Mesenchymal stem cell (in vitro differentiated cells and primary cell): ENCODE measurements around the gene TSSK2.

ENCODE experiments used
- DNase-seq: peaks from one replicate; pipeline ENCODE4 v3.0.0-alpha.2; 2013
- H2AFZ ChIP-seq: one replicate; pipeline ENCODE4 v1.6.1; 2013; ENCODE audit warnings: low read depth, mild to moderate bottlenecking, control low read depth, inconsistent platforms, low read length, moderate library complexity
- H2AK5ac ChIP-seq: 2 replicates; pipeline ENCODE4 v1.6.1; 2013; ENCODE audit warnings: low read length, moderate library complexity, mild to moderate bottlenecking, inconsistent platforms; ENCODE audit not compliant: severe bottlenecking
- H2BK120ac ChIP-seq: one replicate; pipeline ENCODE4 v1.6.1; 2013; ENCODE audit warnings: low read depth, mild to moderate bottlenecking, inconsistent platforms, low read length, moderate library complexity
- H2BK12ac ChIP-seq, 2 experiments: one replicate each; pipeline ENCODE4 v1.6.1; 2013; ENCODE audit warnings: inconsistent platforms in 2 of 2, low read length in 2 of 2, mild to moderate bottlenecking in 2 of 2, moderate library complexity in 2 of 2, control low read depth in 1 of 2
- H2BK15ac ChIP-seq: one replicate; pipeline ENCODE4 v1.6.1; 2013; ENCODE audit warnings: mild to moderate bottlenecking, low read depth, inconsistent platforms; ENCODE audit not compliant: poor library complexity, severe bottlenecking
- H2BK5ac ChIP-seq: 2 replicates; pipeline ENCODE4 v1.6.1; 2013; ENCODE audit warnings: low read depth, mild to moderate bottlenecking, low read length, control low read depth, inconsistent platforms; ENCODE audit not compliant: poor library complexity, severe bottlenecking
- H3K14ac ChIP-seq, 2 experiments: one replicate each; pipeline ENCODE4 v1.6.1; 2013; ENCODE audit warnings: inconsistent platforms in 2 of 2, low read length in 2 of 2, control low read depth in 1 of 2, mild to moderate bottlenecking in 1 of 2, moderate library complexity in 1 of 2
- H3K18ac ChIP-seq, 2 experiments: one replicate each; pipeline ENCODE4 v1.6.1; 2013; ENCODE audit warnings: inconsistent platforms in 2 of 2, low read length in 2 of 2, control low read depth in 1 of 2, low read depth in 1 of 2, mild to moderate bottlenecking in 1 of 2
- H3K23ac ChIP-seq, 2 experiments: one replicate each; pipeline ENCODE4 v1.6.1; 2013; ENCODE audit warnings: inconsistent platforms in 2 of 2, low read length in 2 of 2, mild to moderate bottlenecking in 2 of 2, moderate library complexity in 2 of 2, control low read depth in 1 of 2
- H3K27ac ChIP-seq: 2 replicates; pipeline ENCODE4 v1.5.1; 2013; ENCODE audit warnings: mild to moderate bottlenecking, moderate library complexity, low read length, control low read depth, inconsistent platforms; ENCODE audit not compliant: poor library complexity, severe bottlenecking
- H3K27me3 ChIP-seq, 2 experiments: 2 replicates each; pipeline versions ENCODE4 v1.6.1 to v1.7.0; 2013; ENCODE audit warnings: low read length in 2 of 2, mild to moderate bottlenecking in 2 of 2, moderate library complexity in 2 of 2, control low read depth in 1 of 2, inconsistent platforms in 1 of 2; ENCODE audit not compliant: control insufficient read depth in 1 of 2, insufficient read depth in 1 of 2
- H3K36me3 ChIP-seq, 2 experiments: 2 replicates each; pipeline versions ENCODE4 v1.6.1 to v1.7.0; 2013; ENCODE audit warnings: low read length in 2 of 2, control low read depth in 1 of 2, inconsistent platforms in 1 of 2, low read depth in 1 of 2, mild to moderate bottlenecking in 1 of 2; ENCODE audit not compliant: insufficient read depth in 2 of 2, control insufficient read depth in 1 of 2
- H3K4ac ChIP-seq, 2 experiments: one replicate each; pipeline ENCODE4 v1.6.1; 2013; ENCODE audit warnings: inconsistent platforms in 2 of 2, low read length in 2 of 2, mild to moderate bottlenecking in 2 of 2, moderate library complexity in 2 of 2, control low read depth in 1 of 2, low read depth in 1 of 2
- H3K4me1 ChIP-seq: 2 replicates; pipeline ENCODE4 v1.6.1; 2013; ENCODE audit warnings: low read depth, low read length, control low read depth; ENCODE audit not compliant: control insufficient read depth, insufficient read depth
- H3K4me2 ChIP-seq: 2 replicates; pipeline ENCODE4 v1.6.1; 2013; ENCODE audit warnings: low read length, mild to moderate bottlenecking, inconsistent platforms; ENCODE audit not compliant: poor library complexity, severe bottlenecking
- H3K4me3 ChIP-seq, 2 experiments: 2 replicates each; pipeline versions ENCODE4 v1.5.1 to v1.7.0; 2013; ENCODE audit warnings: low read length in 2 of 2, mild to moderate bottlenecking in 2 of 2, control low read depth in 1 of 2, low read depth in 1 of 2; ENCODE audit not compliant: insufficient read depth in 1 of 2
- H3K79me1 ChIP-seq: replicated peaks from 2 replicates; pipeline ENCODE4 v1.6.1; 2013; ENCODE audit warnings: mild to moderate bottlenecking, control low read depth, low read length, inconsistent platforms; ENCODE audit not compliant: poor library complexity, severe bottlenecking
- H3K9ac ChIP-seq: 2 replicates; pipeline ENCODE4 v1.7.0; 2013; ENCODE audit warnings: mild to moderate bottlenecking, low read length, moderate library complexity
- H3K9me3 ChIP-seq: 2 replicates; pipeline ENCODE4 v1.7.0; 2013; ENCODE audit warnings: mild to moderate bottlenecking, low read length; ENCODE audit not compliant: control insufficient read depth
- H4K8ac ChIP-seq: one replicate; pipeline ENCODE4 v1.6.1; 2013; ENCODE audit warnings: inconsistent platforms, mild to moderate bottlenecking, low read length, moderate library complexity
- H4K91ac ChIP-seq: one replicate; pipeline ENCODE4 v1.6.1; 2013; ENCODE audit warnings: mild to moderate bottlenecking, low read length, inconsistent platforms
- WGBS: methylation state at CpG from one replicate; pipeline ENCODE4 v1.1.7; 2013; ENCODE audit warnings: mixed read lengths; 5-methylcytosine and 5-hydroxymethylcytosine counted together

Gene TSSK2

DNA sequence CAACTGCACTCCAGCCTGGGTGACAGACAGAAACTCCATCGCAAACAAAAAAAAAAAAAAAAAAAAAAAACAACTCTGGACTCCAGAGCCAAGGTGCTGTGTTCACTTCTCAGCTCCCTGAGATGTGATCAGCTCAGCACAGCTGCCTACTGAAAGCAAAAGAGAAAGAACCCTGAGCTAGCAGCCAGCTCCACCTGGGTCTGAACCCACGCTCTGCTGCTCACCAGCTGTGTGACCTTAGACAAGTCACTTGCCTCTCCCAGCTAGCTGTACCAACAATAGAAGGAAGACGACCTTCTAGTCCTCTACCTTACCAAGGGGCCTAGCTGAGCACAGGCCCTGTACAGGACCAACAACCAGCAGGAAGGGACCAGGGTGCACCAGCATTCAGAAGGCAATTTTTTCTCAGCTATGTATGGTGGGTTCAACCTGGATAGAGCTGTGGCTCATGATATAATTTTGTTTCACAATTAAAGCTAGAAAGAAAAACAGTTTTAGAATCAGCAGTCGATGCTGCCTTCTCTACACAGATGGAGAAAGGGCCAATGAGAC lies 12.7 kb upstream of the TSSK2 start:
- H2AK5ac ChIP-seq, result no peak overlapping the region
- H2BK12ac ChIP-seq, result no peak overlapping the region
- H3K18ac ChIP-seq, result no peak overlapping the region
- no peak overlapping the region for H3K14ac ChIP-seq
- no peaks in the 10 kb centered on the region for H3K27me3 ChIP-seq
- no peak overlapping the region for H2AFZ ChIP-seq
- no peak overlapping the region for H4K8ac ChIP-seq
- no peak overlapping the region for H4K91ac ChIP-seq
- H2BK120ac ChIP-seq, result no peak overlapping the region
- peak overlapping the region; percentile 30 for H3K9ac ChIP-seq
- H2BK5ac ChIP-seq, result no peak overlapping the region
- peaks cover 3 to 28% of the 10 kb centered on the region in 2 experiments for H3K36me3 ChIP-seq
- no peak overlapping the region for H3K4ac ChIP-seq
- no peak for DNase-seq
- H3K4me1 ChIP-seq, result peaks cover 30% of the 10 kb centered on the region
- no peak overlapping the region for H3K4me2 ChIP-seq
- H3K27ac ChIP-seq, result no peak overlapping the region
- H2BK15ac ChIP-seq, result no peak overlapping the region
- H3K4me3 ChIP-seq, result peak overlapping the region in 1 of 2 experiments; percentile 54
- H3K9me3 ChIP-seq, result no peaks in the 10 kb centered on the region
- H3K23ac ChIP-seq, result peak overlapping the region in 1 of 2 experiments; percentile 41
- H3K79me1 ChIP-seq, result peaks cover 34% of the 10 kb centered on the region
- 92% methylated on average over 4 of the region's 4 CpGs for WGBS

DNA sequence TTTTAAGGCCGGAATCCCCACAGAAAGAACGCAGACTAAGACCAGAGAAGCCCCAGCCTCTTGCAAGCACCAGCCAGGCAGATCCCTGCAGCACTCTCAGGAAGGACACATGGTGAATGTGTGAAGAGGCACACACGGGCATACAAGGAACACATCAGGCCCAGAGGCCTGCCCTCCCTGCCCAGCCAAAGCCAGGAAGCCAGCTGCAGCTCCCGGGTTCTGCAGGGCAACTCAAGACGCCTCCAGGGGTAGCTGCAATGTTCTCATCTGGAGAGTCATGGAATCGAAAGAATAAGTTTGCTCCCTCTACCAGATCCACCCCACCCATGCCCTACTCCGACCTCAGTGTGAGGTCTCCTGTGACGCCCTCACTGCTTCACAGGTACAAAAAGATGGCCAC lies 11.2 kb upstream of the TSSK2 start:
- DNase-seq, result no peak
- Histone ChIP-seq H3K9ac (no peak overlapping the region), H3K27me3 (no peaks in the 10 kb centered on the region), H3K23ac (peak overlapping the region in 1 of 2 experiments; percentile 46), H3K4me1 (peaks cover 30% of the 10 kb centered on the region), H3K79me1 (peaks cover 25% of the 10 kb centered on the region), H2BK15ac (no peak overlapping the region), H3K27ac (no peak overlapping the region), H2AK5ac (no peak overlapping the region), H3K4me3 (no peak overlapping the region), H2AFZ (no peak overlapping the region), H2BK120ac (no peak overlapping the region), H3K9me3 (no peaks in the 10 kb centered on the region), H3K4ac (no peak overlapping the region), H3K36me3 (peaks cover 3 to 23% of the 10 kb centered on the region in 2 experiments), H4K91ac (no peak overlapping the region), H3K4me2 (no peak overlapping the region), H3K18ac (no peak overlapping the region), H2BK12ac (no peak overlapping the region), H3K14ac (no peak overlapping the region), H2BK5ac (no peak overlapping the region), H4K8ac (no peak overlapping the region)
- WGBS, result 95% methylated on average over 8 of the region's 8 CpGs

DNA sequence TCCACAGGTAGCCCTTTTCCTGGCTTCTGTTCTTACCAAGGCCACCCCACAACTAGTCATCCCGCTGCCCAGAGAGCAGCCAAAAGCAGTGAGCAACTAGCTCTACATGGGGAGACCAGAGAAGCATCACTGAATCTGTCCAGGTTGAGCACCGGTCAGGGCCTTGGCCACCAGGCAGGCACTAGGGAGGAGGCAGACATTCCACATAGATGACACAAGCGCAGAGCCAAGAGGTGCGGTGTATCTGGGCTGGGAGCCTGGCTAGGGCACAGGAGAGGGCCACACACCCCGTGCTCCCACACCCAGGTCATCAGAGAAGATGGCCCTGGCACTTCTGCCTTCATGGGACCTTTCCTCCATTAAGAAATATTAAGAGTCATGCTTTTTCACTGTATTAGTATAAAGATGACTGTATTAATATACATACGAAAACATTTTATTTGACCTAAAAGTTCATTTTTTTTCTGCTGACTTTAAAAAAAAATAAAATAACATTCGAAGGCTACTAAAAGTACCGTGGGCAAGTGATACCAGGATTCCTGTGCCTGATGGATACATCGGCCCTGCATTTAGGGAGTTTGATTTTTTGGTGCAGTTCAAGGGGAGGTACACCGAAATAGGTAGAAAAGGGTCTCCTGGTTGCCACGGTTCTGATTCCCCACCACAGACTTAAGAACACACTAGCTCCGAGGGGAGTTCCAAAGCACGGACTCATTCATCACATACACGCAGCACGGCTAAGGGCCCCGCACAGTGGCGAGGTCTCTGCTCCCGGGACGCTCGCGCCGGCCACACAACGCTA lies 10.1 kb upstream of the TSSK2 start:
- H4K91ac ChIP-seq, result no peak overlapping the region
- H3K9me3 ChIP-seq, result no peaks in the 10 kb centered on the region
- peak overlapping the region; percentile 91 for H3K4me2 ChIP-seq
- no peak overlapping the region for H2AFZ ChIP-seq
- H2BK12ac ChIP-seq, result peak overlapping the region in 1 of 2 experiments; percentile 76
- H4K8ac ChIP-seq, result no peak overlapping the region
- peak overlapping the region in 1 of 2 experiments; percentile 34 for H3K23ac ChIP-seq
- peak; percentile 69 for DNase-seq
- H2BK120ac ChIP-seq, result no peak overlapping the region
- H3K14ac ChIP-seq, result peak overlapping the region in 1 of 2 experiments; percentile 73
- no peak overlapping the region for H2BK15ac ChIP-seq
- no peak overlapping the region for H2AK5ac ChIP-seq
- H3K4ac ChIP-seq, result peak overlapping the region in 1 of 2 experiments; percentile 47
- peak overlapping the region; percentile 93 for H3K9ac ChIP-seq
- peak overlapping the region; percentile 50 for H3K27ac ChIP-seq
- H3K79me1 ChIP-seq, result peaks cover 18% of the 10 kb centered on the region
- peaks cover 0 to 4% of the 10 kb centered on the region in 2 experiments for H3K27me3 ChIP-seq
- peak overlapping the region in 1 of 2 experiments; percentile 98 for H3K18ac ChIP-seq
- peak overlapping the region; percentile 96 to 97 for H3K4me3 ChIP-seq
- peaks cover 3 to 18% of the 10 kb centered on the region in 2 experiments for H3K36me3 ChIP-seq
- 21% methylated on average over 22 of the region's 23 CpGs for WGBS
- H3K4me1 ChIP-seq, result peaks cover 25% of the 10 kb centered on the region
- H2BK5ac ChIP-seq, result no peak overlapping the region

DNA sequence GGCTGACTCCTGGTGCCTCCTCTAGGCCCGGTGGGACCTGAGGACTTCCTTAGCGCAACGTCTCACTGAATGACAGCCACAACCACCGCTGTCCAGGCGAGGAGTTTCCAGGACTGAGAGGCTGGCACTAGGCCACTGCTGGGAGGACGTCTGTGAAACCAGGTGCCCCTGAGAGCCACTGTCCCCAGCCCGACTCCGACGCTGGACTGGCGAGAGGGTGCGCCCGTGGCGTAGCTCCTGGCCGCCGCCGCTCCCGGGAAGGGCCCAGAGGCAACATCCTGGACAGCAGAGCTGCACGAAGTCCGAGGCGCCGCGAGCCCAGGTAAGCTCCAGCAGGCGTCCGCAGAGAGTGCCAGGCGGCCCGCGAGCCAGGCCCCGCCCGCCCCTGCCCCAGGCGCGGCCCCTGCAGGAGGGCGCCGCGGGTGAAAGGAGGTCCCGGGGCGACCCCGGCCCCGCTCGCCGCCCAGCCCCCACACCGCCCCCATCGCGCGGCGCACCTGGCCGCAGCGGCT lies 9.4 kb upstream of the TSSK2 start:
- peak overlapping the region in 1 of 2 experiments; percentile 99 for H3K23ac ChIP-seq
- H3K4me1 ChIP-seq, result peaks cover 25% of the 10 kb centered on the region
- peak overlapping the region; percentile 100 for H2AFZ ChIP-seq
- H2BK5ac ChIP-seq, result peak overlapping the region; percentile 48
- no peak overlapping the region for H2BK120ac ChIP-seq
- H3K14ac ChIP-seq, result peak overlapping the region in 1 of 2 experiments; percentile 99
- H3K18ac ChIP-seq, result peak overlapping the region; percentile 93 to 98
- H3K79me1 ChIP-seq, result peaks cover 14% of the 10 kb centered on the region
- H4K8ac ChIP-seq, result peak overlapping the region; percentile 95
- peaks cover 0 to 4% of the 10 kb centered on the region in 2 experiments for H3K27me3 ChIP-seq
- H3K36me3 ChIP-seq, result peaks cover 3 to 17% of the 10 kb centered on the region in 2 experiments
- no peaks in the 10 kb centered on the region for H3K9me3 ChIP-seq
- DNase-seq, result no peak
- peak overlapping the region; percentile 93 for H3K9ac ChIP-seq
- H2BK12ac ChIP-seq, result peak overlapping the region in 1 of 2 experiments; percentile 19
- H3K4me2 ChIP-seq, result peak overlapping the region; percentile 91
- peak overlapping the region; percentile 78 for H4K91ac ChIP-seq
- H3K4me3 ChIP-seq, result peak overlapping the region; percentile 96 to 97
- under 1% methylated on average over 38 of the region's 47 CpGs for WGBS
- no peak overlapping the region for H2AK5ac ChIP-seq
- H2BK15ac ChIP-seq, result no peak overlapping the region
- H3K27ac ChIP-seq, result peak overlapping the region; percentile 60
- H3K4ac ChIP-seq, result peak overlapping the region in 1 of 2 experiments; percentile 90
